Stimulated activated CD4-positive, alpha-beta T cell treated with anti-CD3 and anti-CD28 coated beads, Interleukin-4, amount 100 ng/mL, for 1 hour (primary cell): Measurements from ENCODE around the gene EPN1.

ENCODE experiments used
- DNase-seq: peaks from one replicate; pipeline ENCODE4 v3.0.0-alpha.2; 2020

EPN1 gene

DNA sequence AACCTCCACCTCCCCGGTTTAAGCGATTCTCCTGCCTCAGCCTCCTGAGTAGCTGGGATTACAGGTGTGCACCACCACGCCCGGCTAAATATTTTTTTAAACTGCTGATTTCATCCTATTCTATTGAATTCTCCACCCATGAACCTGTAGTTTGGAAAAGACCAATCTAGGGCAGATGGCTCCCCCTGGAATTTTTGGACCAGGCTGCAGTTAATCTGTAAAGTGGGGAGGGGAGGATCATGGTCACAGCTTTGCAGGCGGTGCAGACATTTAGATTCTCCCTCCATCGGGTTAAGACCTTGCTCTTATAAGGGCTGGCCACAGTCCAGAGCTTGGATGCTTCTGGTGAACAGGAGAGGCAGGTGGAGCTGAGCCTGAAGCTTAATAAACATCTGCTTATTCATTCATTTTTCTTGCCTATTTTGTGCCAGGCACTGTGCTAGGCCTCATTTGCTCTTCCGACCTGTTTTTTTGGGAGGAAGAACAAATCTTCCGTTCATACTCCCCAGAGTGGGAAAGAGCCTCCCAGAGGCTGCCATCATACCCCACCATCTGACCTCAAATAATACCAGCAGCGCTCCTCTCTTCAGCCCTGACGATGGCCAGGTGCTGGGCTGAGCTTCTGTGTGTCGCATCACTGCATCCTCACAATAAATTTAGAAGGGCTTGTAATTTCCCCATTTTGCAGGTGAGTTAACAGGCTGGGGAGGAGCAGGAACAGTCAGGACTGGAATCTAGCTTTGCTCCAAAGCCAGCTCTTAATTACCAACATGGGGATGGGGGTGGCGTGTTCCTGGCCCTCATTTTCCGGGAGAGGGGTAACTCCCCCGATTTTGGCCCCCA lies 27.9 kb upstream of the EPN1 start:
- DNase-seq = no peak

DNA sequence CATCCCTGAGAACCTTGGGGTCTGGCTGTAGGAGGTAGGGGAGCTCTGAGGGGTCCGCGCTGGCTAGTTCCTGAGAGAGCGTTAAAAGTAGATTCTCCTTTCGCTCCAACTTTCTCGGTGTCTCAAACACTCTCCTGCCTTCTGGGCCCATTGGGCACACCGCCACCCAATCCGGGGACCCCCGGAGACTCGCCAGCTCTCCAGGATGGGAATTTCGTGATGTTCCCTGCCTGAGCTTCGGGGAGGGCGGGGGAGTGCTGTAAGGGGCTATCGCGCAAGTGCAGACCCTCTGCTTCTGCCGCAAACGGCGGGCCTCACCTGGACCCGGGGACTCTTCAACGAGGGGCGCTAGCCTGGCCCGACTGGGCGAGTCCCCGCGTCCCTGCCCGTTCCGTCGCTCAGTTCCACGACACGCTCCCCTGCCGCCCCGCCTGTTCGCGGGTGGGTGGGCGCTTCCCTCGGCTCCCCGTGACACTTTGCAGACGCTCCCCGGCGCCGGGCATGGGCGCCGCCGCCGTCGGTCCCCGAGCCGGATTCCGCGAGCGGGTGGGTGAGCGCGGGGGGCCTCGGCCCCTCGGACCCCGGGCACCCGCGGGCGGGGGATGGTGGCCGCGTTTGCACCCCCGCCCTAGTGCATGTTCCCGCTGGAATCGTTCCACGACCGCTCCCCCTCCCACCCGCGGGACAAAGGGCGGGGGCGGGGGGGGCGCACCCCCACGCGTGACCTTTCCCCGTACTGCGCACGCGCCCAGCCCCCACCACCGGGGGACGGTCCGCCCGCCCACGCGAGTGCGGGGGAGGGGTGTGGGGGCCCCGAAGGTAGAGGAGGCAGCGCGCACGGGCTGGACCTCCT lies 27.1 kb upstream of the EPN1 start, which contains the start of gene CCDC106:
CCDC106 (plus strand) TSS at position 481 of the 853 bp plus-strand sequence. CDS start 835 bp downstream, outside the sequence.
- peak; percentile 53 for DNase-seq

DNA sequence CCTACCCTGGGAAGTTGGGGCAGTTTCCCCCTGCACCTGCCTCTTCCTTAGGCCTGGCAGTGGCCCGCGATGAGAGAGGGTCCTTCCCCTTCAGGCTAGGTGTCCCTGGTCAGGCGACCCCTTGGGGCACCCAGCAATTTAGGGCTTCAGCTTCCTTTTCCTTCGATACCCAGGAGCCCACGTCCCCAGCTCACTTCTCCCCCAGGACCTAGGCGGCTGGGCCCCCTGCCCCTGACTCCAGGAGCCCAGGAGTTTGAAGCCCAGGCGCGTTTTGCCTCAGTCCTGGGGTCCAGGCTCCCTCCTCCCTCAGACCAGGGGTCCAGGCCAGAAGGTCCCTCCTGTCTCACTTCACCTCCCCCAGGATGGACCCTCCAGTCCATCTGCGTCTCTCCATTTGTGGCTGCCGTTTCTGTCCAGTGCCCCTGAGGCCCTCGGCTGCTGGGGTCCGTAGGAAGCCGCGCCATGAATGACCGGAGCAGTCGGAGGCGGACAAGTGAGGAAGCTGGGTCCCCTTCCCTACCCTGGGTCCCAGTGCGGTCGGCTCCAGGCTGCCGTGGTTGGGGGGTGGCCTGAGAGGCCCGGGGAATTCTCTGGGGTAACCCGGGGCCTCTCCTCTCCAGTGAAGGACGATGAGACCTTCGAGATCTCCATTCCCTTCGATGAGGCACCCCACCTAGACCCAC lies 26.3 kb upstream of the EPN1 start:
- DNase-seq = no peak

DNA sequence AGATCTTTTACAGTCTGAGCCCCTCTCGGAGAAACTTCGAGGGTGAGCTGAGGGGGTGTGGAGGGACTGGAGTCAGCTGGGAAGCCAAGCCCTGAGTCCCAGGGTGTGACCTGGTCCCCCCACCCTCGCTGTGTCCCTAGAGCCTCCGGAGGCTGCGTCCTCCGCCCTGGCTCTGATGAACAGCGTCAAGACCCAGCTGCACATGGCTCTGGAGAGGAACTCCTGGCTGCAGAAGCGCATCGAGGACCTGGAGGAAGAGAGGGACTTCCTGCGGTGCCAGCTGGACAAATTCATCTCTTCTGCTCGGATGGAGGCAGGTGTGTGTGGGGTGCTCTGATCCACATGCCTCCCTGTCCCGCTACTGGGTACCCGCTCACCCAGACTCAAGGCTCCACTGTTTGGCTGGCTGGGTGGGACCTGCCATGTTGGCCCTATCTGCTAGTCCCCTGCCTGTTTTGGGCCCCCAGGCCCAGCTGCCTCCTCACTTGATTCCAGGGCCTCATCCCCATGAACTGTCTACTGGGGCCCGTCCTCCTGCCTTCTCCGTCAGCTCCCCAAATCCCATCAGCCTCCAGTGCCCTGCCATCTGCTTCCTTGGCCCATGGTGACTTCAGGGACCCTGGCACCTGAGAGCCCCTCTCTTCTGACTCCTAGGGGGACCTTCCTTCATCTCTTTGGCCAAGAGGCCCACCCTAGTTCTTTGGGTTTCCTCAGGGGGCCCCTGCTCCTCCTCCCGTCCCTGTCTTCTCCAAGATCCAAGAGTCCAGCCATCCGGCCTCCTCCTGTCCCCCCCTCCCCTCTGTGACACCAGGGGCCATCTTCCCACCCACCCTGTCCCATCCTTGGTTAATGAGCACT lies 25.5 kb upstream of the EPN1 start:
- DNase-seq = no peak

DNA sequence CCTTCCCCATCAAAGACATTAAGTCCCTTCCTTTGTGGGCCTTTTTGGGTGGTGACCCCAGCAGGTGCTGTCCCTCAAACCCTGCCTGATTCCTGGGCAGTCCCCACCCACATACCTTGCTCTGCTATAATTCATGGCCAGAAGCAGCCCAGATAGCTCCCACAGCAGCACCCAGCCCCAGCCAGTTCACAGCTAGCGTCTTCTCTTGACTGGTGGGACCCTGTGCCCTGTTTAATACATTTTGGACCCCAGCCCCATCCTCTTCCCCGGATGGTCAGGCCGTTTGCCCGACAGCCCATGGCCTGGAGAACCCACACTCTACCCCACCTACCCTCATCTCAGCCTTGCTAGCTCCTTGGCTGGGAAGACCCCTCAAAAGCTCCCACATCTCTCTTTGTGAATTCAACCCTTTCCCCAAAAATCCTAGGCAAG lies 24.9 kb upstream of the EPN1 start:
- no peak for DNase-seq

DNA sequence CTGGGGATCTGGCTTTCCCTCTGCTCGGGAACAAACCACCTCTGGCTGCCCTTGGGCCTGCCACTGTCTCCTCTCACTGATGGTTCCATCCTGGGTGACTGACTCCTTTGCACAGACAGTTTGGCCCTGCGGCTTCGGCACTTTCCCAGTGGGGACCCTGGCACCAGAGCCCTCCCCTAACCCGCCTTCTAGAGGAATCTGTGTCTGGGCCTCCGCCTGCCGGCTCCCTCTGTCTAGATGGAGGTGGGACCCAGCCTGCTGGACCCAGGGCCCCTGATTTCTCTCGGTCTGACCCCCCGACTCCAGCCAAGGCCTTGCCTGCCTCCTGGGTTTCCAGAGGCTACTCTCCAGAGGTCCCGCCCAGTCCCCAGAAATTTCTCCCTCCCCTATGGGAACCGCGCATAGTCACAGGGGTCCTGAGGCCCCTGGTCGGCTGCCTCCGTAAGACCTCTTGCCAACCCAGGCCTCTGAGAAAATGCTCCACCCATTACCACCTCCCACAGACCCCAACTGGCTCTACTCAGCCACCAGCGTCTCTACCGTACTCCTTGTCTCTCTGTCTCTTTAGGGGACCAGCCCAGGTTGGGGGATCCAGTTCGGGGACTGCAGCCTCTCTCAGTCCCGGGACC lies 24.3 kb upstream of the EPN1 start:
- no peak for DNase-seq

DNA sequence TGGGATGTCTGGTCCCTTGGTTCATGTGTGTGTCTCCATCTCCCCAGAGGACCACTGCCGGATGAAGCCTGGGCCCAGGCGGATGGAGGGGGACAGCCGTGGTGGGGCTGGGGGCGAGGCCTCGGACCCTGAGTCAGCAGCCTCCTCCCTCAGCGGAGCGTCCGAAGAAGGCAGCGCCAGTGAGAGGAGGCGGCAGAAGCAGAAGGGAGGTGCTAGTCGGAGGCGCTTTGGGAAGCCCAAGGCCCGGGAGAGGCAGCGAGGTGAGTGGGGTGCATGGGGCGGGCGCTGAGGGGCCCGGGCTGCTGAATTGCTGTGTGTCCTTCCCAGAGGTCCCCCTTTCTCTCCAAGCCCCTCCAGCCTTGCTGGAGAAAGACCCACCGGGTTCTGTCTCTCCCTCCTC lies 23.8 kb upstream of the EPN1 start:
- DNase-seq = no peak

DNA sequence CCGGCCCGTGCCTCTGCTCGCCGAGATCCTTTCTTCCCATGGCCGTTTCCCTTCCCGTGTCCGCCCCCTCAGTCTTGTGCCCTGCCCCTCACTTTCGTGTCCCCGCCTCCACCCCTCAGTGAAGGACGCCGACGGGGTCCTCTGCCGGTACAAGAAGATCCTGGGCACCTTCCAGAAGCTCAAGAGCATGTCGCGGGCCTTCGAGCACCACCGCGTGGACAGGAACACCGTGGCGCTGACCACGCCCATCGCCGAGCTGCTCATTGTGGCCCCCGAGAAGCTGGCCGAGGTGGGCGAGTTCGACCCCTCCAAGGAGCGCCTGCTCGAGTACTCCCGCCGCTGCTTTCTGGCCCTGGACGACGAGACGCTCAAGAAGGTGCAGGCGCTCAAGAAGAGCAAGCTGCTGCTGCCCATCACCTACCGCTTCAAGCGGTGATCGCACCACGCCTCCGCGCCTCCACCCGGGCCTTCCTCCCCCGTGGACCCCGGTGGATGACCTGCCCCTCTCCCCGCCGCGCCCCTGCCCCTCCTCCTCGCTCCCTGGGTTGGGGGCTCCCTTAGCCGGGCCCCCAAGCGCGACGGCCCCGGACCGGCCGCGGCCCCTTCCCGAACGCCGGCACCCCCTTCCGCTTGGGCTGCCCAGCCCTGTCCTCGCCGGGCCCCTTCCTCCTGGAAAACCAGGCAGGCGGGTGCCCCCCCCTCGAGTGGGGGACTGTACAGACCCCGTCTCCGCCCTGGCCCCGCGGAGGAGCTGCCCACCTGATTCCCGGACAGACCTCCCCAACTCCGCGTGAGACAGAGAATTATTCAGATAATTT lies 22.5 kb upstream of the EPN1 start:
- no peak for DNase-seq

DNA sequence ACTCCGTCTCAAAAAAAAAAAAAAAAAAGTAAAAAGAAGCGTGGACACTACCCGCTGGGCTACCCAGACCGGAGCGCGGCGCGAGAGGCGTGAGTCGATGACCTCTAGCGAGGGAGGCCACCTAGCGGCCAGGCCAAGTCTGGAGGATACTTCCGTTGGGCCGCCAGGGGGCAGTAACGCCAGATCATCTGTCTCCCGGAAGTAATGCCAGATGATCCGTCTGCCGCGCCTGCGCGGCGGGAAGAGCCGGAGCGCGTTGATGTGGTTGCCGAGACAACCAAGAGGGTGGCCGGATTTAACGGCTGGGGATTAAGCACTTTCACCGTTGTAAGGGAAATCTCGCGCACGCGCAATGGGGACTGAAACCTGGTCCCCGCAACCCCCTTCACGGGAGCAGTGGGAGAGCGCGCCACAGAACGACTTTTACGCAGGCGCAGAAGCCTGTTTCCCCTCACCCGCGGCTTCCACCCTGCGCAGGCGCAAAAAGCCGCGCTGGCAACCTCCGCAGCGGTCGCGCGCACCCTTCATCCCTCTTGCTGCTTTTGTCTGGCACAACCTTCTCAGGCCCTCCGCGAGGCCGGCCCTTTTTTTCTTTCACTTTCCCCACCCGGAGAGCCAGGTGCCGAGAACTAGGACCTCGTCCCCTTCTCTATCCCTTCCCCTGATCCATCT lies 21.2 kb upstream of the EPN1 start:
- DNase-seq = peak; percentile 98

DNA sequence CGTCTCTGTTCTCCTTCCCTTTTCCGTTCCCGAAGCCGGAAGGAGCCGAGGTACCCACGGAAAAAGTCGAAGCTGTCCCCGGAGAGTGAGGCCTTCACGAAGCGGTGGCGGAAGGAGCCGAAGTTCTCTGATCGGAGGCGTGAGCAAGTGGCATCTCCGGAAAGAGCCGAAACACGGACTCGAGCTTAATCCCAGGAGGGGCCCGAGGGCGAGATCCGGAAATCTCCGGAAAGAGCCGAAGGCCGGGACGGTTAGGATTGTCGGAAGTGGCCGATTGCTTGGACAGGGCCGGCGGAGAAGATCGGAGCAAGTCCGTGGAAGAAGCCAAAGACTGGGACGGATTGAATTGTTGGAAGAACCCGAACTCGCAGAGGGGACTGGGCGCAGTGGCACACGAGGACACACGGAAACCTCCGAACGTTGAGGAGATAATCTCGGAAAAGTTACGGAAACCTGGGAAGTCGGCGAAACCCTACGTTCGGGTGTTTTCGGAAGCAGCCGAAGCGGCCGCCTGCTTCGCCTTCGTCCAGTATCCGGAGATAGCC lies 20.6 kb upstream of the EPN1 start:
- peak; percentile 100 for DNase-seq

DNA sequence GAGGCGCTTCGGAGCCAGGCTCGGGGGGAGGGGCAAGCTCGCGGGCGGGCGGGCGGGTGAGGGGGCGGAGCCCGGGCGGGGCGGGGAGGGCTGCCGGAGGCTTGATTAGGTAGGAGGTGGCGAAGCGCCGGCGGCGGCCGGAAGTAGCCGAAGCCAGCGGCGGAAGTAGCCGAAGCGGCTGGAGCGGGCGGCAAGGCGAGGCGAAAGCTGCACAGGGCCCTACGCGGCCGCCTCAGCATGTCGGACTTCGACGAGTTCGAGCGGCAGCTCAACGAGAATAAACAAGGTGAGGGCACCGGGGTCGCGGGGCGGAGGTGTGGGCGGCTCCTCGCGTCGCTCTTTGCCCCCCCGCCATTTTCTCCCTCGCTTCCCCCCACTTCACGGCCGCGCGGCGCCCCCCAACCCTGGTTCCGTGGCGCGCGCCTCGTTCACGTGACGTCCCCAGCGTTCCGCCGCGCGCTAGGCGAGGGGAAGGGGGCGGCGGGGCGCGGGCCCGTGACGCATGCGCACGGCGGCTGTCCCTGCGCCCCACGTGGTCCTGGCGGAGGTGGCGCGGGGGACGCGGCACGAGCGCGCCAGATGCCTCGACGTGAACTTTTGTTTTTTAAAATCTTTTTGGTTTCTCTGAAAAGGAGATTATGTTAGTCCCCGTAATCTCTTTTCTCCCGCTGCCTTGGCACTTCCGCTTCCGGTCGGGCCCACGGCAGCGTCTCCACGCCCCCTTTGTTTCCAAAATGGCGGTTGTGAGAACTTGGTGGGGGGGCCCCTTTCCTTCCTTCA lies 20.0 kb upstream of the EPN1 start, which contains the start of gene U2AF2:
U2AF2 (plus strand) TSS at position 168 of the 780 bp plus-strand sequence; CDS start at position 238, 70 bp downstream.
- peak; percentile 97 for DNase-seq

DNA sequence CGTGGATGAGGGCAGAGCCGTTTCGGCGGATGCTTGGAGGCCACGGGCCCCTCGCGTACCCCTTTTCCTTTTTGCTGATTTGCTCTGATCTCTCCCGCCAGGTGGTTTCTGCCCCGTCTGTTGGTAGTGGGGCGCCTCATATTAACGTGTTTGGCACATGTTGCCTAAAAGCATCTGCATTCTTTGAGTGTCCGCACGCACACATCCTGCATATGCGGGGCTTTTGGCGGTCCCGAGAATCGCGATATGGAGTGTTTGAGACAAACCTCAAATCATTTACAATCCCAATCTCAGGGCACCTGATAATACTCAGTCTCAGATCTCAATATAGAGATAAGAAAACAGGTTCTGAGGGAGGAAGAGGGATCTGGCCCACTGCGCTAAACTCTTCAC lies 19.4 kb upstream of the EPN1 start:
- DNase-seq = no peak

DNA sequence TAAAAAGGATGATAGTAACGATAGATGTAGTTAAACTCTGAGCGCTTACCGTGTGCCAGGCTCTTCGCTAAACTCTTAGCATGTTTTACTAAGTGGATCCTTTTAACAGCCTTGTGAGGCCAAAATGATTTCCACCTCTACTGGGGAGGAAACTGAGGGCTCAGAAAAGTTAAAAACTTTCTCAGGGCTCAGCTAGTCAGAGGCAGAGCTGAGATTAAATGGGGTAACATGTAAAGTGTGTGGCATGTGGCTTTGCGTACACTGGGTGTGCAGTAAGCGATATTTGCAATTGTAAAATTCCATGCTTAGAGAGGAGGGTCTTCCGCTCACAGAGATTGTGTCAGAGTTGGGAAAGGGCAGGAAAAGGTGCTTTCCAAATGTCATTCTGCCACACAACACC lies 18.5 kb upstream of the EPN1 start:
- DNase-seq = no peak

DNA sequence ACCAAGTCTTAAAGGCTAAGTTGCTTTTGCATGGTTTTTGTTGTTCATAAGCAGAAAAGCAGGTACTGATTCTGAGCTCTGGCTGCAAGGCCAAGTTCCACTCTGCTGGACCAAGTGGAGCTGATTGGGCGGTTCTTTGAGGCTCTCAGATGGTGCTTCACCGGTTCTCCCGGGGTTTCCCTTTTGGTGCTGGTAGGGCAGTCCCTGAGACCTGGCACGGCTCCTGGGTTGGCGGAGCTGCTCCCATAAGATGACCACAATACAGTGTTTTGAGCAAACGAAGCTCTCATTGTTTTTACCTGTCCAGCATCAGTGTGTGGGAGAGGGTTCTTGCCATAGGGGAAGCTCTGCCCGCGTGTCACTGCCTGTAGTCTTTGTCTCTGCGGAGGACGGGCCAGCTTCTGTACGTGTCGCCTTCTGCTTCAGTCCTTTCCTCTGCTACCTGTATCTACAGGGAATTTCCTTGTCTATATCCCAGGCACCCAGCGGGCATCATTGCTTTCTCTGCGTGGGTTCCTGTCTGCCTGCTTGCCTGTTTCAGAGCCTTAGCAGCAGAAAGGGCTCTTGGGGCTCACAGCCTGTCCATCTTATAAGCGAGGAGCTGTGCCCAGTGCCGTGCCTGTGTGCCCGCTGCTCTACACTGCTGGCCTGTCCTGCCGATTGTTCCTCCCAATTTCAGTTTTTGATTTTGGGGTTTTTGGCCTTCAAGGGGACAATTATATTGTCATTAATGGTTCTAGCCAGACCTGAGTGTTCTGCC lies 17.9 kb upstream of the EPN1 start:
- no peak for DNase-seq

DNA sequence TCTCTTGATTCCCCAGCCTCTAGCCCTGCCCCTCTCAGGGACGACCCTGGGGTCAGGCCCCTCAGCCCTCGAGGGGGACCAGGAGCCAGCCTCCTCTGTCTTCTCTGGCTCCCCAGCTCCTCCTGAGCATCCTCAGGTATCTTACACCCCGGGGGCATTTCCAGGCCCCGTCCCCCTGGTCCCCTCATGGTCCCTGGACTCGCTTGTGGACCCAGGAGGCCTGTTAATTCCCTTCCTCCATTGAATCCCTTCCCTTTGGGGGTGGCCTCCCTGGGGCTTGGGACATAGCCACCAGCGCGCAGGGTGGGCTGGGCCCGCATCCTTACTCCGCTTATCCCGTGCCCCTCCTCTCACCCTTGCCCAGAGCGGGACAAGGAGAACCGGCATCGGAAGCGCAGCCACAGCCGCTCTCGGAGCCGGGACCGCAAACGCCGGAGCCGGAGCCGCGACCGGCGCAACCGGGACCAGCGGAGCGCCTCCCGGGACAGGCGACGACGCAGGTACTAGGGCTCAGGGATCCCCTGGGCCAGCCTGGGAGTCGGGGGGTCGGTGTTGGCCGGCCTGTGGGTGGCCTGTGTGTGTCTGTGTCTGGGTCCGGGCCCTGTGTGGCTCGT lies 16.1 kb upstream of the EPN1 start:
- no peak for DNase-seq

DNA sequence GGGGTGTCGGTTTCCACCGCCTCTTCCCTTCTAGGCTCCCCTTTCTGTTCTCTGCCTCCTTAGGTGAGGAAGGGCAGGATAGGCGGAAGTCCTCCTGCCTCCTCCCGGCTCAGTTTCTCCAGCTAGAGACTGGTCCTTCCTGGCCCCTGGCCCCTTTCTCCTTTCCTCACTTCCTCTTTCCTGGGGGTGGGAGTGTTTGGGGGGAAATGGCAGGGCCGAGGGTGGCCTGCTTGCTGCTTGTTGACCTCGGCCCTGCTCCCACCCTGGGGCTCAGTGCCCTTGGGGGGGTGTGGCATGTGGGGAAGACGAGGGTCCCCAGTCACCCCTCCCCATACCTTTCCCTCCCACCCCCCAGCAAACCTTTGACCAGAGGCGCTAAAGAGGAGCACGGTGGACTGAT lies 15.2 kb upstream of the EPN1 start:
- DNase-seq = no peak

DNA sequence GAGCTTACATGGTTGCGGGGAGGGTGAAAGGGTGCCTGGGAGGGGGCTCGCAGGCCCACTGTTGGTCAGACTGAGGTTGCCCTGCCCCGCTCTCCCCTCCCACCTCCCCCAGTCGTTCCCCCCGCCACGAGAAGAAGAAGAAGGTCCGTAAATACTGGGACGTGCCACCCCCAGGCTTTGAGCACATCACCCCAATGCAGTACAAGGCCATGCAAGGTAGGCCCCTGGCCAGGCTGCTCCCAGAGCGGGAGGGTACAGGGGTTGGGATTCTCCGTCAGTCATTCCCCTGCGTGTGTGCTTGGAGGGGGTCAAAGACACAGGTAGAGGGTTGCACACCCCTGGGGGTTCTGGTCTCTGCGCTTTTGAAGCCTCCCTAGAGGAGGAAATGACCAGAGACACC lies 14.6 kb upstream of the EPN1 start:
- no peak for DNase-seq

DNA sequence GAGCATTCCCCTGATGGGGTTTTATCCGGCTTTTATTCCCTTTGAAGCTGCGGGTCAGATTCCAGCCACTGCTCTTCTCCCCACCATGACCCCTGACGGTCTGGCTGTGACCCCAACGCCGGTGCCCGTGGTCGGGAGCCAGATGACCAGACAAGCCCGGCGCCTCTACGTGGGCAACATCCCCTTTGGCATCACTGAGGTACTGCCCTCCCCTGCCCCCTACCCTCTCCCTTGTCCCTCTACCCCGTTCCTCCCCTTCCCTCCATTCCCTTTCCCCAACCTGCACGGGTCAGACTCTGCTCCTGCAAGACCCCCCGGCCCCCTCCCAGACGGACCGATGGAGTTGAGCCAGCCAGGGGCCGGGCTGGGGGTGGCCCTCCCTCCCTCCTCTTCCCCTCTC lies 14.0 kb upstream of the EPN1 start:
- DNase-seq = no peak
